Measurements from ENCODE around the gene PIAS4.
A peak's percentile ranks its signal among the peaks of the same experiment; 100 is the strongest.

PIAS4 gene

DNA sequence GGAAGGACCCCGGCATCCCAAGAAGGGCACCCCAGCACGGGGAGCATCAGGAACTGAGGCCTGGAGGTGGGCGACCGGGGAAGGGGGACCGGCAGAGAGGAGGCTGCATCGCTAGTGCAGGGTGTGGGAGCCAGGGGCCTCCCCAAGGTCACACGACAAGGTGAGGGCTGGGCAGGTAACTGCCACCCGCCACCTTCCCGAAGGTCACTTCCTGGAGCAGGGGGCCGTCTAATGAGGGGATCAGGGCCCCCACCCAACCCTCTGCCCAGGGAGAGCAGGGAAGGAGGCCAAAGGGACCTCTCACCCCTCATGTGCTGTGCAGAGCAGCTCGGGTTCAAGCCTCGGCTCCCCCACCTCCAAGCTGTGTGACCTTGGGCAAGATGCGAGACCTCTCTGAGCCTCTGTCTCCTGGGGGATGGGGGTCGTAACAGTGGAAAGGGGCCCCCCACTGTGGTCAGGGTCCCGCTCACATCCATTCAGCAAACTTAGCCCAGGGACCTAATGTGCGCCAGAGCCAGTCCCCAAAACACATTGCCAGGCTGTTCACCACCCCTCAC lies 53.2 kb downstream of the PIAS4 start:
- DNase-seq: no peak

DNA sequence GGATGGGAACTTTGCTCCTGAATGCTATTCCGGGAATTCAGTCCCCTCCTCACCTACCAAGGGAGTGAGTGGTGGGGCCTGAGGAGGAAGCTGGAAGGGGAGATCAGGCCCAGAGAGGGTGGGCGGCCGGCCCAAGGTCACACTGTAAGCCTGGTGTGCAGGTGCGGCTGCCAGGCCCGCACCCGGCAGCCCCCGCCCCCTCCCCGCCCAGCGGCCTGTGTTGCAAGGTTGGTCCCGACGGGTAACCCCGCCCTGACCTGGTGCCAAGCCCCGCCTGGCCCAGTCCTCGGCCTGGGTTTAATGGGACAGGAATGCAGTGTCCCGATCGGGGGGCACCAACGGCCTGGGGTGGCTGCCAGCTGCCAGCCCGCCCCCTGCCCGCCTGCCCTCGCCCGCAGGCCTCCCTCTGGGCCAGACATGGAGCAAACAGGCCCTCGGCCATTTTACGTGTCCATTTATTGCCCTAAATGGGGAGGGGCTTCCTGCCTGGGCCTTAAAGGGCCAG lies 53.7 kb downstream of the PIAS4 start:
- DNase-seq: peak in 1 of 4 experiments; percentile 56

DNA sequence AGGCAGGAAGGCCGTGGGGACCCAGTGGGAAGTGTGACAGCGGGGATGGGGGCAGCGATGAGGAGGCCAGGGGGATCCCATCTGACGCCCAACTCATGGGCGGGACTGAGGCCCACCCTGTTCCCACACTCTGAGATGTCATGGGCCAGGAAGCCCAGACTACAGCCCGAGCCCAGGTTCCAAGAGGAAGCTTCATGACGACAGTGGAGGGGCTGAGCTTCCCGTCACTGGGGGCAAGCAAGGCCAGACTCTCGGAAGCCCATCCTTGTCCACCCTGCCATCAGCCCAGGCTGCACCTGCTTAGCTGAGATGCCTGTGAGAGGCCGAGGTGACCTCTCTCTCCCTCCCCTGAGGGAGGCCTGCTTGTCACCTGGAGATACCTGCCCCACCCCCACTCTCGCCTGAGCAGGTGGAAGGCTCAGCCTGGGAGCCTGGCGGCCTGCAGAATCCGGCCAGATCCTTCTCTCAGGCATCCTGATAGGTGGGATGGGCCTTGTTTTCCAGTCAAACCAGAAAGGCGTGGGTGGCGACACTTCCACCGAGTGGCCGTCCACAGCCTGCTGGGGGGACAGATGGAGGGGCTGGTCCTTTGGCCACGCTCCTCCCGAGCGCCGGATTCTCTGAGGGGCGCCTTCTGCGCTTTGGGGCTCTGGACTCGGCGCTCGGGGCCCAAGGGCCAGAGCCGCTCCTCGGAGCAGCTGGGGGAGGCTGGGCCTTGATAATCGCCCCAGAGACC lies 54.3 kb downstream of the PIAS4 start:
- peak in 1 of 4 experiments; percentile 42 for DNase-seq

DNA sequence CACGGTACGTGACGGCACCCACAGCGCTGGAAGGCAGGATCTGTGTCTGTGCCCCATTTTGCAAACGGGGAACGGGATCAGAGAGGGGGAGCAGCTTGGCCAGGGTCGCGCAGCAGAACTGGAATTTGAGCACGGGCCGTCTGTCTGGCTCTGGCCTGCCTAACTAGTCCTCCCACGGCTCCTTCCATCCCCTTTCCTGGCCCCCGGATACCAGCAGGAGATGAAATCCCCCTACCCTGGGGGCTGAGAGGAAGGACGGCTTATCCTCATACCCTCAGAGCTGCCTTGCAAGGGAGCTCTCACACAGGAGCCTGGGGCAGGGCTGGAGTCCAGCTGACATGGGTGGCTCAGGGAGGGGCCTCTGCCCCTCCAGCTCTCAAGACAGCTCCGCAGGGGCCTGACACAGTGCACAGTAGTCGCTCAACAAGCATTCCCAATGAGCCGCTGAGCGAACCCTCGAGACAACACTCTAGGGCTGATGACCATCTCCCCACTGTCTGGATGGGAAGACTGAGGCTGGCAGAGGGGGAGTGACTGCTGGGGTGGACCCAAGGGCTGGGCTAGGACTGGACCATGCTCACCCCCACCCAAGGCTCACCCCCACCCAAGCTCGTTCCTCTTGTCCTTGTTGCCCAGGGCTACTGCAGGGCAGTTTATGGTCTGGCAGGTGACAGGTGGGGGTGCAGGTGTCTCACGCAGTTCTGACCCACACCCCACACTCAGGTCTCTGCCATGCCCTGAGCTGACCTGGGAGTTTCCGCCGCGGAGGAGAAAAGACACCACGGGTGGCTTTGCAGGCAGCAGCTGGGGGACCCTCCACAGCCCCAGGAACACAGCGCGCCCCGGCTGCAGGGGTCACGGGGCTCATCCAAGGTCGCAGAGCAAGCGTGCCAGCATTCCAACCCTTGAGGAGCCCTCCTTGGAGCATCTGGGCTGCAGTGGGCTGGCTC lies 55.2 kb downstream of the PIAS4 start:
- DNase-seq: no peak

DNA sequence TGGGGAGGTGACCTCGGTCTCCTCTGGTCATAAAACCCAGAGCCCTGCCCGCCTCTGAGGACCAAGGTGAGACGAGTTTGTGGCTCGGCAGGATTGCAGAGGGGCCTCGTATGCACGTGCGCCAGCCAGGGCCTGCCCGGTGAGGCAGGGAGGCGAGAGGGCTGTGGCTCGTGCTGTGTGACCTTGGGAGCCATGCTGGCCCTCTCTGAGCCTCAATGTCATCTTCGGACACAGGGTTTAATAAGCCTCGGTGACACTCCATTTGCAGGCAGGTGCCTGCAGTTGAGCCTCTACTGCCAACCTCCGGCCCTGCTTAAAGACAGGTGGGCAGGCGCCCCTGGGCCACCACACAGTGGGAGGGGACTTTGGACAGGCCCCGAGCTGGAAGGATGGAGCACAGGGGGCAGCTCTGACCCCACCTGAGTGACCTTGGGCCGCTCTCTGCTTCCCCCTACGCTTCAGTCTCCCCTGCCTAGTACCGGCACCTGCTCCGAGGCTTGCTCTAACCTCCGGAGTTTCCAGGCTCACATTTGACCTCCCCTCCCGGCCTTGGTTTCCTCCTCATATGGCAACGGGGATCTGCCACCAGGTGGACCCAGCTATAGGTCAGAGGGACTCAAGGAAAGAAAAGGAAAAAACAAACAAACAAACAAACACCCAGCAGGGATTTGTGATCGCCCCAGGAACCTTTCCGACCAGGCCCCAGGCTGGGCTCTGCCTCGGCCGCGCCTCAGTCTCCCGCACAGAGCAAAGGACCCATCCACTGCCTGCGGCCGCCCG lies 56.0 kb downstream of the PIAS4 start:
- DNase-seq: no peak

DNA sequence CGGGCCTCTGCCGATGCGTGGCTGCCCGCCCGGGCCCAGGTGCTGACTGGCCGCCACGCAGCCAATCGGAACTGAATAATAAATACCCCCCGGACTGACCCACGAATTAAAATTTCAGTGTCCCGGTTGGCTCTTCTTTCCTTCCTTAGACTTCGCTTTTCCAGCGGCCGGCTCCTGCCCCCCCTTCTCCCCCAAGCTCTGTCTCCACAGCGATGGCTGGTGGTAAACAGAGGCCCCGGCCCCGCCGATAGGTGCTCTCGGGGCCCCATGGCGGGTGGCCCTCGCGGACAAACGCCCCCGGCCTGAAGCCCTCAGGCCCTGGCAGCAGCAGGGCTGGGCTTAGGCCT lies 56.6 kb downstream of the PIAS4 start:
- no peak for DNase-seq

DNA sequence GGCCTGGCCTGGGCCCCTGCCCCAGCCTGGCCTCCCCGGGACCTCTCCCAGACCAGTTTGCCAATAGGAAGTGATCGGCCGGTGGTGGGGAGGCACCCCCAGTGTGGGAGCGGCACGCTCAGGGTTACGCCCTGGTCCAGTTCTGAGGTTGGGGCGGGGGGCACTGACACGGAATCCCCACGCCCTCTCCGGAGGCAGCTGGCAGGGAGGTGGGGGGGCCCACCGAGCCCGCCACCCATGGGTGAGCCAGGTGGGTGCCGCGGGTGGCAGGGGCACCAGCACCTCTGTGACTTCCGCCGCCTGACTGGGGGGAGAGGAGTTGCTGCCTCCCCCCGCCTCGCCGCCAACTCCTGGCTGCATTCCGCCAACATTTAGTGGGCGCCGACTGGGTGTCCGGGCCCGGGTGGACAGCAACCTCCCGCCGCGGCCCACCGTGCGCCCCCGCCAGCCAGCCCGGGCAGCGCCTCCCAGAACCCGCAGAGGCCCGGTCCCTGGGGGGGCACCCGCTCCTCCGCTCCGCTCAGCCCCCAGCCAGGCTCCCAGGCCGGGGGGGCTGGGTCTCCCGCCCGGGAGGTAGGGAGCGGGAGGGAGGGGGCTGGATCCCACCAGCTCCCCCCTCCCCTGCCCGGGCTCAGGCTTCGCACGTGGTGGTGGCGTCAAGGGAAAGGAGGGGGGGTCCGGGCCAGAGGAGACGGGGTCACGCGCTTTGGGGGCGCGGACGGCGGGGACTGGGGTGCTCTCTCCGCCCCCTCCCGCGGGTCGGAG lies 57.1 kb downstream of the PIAS4 start:
- peak in 3 of 4 experiments; percentile 53 to 74 (median 63) for DNase-seq

DNA sequence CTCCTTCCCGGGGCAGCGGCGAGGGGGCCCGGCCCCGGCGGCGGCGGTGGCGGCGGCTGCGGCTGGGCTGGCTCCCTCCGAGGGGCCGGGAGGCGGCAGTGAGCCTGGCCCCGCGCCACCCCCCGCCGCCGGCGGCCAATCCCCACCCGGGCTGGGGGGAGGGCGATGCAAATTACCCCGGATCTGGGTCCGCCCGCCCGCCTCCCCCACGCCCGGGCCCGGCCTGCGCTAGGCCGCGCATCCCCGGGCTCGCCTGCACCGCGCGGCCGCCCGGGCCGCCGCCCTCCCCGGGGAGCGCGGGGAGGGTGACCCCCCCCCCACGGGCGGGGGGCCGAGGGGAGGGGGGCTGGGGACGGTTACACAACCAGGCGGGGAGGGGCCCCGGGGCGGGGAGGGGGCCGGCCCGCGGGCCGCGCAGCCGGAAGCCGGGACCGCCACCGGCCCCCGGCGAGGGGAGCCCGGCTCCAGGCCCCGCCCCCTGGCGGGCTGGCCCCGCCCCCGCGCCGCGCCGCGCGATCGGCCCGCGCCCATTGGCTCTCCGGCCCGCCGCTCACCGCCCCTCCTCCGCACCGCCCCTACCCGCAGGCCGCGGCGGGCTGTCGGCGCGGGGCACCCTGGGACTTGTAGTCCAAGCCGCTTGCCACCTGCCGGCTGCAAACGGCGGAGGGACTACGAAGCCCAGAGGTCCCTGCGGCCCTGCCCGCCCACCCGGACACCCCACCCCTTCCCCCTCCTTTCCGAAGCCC lies 58.1 kb downstream of the PIAS4 start:
- peak; percentile 98 to 99 (median 98) for DNase-seq

DNA sequence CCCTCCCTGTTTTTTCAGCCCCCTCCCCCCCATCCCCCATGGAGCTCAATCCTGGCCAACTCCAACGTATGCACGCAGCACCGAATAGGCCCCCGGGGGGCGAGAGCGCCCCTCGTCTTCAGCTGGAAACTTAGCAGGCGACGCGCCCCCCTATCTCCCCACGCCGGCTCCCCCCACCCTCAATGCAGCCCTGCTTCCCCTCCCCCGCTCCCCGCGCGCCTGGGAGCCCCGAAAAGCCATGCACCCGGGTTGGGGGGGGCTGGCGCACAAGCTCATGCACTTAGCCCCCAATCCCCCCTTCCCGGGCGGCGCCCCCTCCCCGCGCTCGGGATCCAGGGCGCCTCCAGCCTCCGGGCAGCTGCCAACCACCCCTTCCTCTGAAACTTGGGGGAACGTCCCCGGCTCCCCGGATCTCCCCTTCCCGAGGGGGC lies 58.7 kb downstream of the PIAS4 start:
- no peak for DNase-seq

DNA sequence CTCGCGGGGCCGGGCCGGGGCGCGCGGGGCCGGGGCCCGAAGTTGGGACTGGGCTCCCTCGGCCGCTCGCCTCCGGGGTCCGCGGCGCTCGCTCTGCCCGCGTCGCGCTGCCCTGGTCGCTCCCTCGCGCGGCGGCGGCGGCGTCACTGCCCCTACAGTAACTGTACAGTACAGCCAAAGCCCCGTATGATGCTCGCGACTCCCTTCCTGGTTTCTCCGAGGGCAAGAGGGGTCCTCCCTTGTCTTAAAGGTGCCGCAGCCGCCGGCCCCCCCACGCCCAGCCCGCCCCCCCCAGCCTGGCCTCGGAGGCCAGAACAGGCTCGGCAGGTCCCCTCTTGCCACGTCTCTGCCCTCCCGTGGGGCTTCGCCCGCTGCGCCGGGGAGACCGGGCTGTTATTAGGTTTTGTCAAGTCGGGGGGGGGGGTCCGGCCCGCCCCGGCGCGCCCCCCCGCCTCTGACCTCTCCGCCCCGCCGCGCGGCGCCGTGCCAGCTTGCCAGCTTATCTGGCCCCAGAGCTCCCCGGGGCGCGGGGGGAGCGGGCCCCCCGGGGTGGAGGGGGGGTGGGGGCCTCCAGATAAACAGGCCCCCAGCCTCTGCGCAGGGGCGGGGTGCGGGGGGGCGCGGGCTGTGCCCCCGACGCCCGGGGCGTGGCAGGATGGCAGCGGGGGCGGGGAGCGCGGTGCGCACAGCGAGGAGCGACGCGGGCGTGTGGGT lies 59.3 kb downstream of the PIAS4 start, which contains the start of gene ZBTB7A:
TSS of gene ZBTB7A (minus strand) at position 218 of the 714 bp plus-strand sequence. CDS start 11,667 bp downstream, outside the sequence.
- peak; percentile 77 to 92 (median 86) for DNase-seq

DNA sequence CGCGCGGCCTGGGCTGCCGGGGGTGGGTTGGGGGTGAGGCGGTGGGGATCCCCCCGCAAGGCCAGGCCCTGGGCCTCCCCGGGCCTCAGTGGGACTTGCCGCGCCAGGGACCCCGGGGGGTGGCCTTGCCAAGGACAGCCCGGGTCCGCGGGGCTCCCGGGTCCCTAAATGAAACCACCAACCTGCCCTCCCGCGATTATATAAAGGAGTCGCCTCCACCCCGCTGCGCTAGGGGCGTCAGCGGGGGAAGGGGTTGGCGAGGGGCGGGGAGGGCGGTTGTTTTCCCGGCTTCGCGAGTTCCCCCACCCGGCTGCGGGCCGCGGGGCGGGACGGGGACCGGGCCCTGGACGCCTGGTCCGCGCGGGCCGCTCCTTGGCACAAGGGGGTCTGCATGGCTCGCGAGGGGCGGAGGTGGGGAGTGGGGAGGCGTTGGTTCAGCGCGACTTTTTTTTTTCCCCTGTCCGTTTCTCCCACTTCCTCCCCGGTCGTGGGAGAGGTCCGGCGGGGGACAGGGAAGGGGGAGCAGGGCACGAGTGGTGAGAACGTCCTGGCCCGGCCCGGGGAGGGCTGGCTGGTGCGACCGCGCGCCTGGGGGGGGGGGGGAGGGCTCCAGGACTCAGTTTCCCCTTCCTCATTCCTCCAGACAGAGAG lies 60.0 kb downstream of the PIAS4 start:
- DNase-seq: peak in 3 of 4 experiments; percentile 47 to 65 (median 54)

DNA sequence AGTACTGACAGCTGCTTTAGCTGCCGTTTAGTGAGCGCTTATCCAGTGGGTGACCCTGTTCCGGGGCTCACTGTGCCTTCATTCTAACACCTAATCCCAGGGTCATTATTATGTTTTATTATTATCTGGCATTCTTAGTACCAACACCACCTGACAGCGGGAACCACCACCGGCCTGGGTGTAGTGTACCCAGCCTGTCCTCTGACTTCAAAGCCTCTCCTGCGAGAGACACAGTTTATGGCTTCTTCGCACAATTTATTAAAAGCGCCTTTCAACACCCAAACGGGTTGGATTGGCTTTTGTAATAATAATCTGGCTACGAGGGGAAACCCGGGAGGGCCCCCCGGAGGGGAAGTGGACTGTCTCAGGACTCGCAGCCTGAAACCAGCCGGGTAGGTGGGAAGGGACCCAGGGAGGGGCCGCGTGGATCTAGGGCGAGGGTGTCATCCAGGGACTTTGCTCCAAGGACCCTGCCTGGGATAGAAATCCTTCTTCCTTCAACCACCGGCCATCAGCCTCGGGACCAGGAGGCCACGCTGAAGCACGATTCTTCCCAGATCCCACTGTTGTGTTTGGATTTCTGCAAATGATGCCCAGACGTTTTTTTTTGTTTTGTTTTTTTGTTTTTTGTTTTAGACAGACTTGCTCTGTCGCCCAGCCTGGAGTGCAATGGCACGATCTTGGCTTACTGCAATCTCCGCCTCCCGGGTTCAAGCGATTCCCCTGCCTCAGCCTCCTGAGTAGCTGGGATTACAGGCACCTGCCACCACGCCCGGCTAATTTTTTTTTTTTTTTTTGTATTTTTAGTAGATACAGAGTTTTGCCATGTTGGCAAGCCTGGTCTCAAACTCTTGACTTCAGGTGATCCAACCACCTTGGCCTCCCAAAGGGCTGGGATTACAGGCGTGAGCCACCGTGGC lies 60.8 kb downstream of the PIAS4 start:
- peak in 3 of 4 experiments; percentile 51 to 71 (median 63) for DNase-seq

DNA sequence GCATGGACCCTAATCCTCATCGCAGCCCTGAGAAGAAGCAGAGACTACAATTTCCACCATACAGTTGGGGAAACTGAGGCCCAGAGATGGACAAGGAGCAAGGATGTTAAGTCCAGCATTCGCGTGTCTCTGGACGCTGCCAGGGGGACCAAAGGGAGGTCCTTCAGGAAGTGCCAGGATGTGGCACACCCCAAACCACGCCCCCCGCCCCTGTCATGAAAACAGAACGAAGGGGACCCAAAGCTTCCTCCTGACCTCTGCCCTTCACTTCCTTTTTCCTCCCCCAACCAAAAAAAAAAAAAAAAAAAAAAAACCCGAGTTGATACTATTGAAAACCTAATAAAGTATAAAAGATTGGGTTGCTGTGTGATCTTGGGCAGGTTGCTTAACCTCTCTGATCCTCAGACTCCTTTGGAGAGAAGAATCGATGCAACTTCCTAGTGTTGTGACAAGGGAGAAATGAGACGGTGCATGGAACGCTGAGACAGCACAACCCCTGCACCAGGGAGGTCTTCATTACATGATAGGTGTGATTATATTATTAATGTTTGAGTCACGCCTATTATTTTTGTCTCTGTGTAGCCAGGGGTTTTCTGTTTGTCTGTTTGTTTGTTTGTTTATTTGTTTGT lies 61.9 kb downstream of the PIAS4 start:
- peak; percentile 73 to 87 (median 80) for DNase-seq

DNA sequence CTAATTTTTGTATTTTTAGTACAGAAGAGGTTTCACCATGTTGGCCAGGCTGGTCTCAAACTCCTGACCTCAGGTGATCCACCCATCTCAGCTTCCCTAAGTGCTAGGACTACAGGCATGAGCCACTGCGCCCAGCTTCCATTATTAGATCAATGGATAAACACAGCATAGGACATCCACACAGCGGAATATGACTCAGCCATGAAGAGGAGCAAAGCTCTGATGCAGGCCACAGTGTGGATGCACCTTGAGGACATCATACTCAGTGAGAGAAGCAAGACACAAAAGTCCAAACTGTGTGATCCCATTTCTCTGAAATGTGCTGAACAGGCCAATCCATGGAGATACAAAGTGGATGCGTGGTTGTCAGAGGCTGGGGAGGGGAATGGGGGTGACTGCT lies 64.1 kb downstream of the PIAS4 start:
- no peak for DNase-seq

DNA sequence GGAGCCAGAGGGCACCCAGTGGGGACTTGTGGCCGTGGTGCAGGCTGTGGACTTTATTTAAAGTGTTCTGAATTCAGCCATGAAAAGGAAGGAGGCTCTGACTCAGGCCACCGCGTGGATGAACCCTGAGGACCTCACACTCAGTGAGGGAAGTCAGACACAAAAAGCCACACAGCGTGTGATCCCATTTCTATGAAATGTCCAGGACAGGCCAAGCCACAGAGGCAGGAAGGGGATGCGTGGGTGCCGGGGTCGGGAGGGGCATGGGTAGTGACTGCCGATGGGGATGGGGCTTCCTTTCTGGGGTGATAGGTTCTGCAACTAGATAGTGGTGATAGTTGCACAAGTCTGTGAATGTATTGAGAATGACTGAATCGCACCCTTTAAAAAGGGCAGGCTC lies 67.8 kb downstream of the PIAS4 start:
- DNase-seq: peak; percentile 94 to 97 (median 95)

DNA sequence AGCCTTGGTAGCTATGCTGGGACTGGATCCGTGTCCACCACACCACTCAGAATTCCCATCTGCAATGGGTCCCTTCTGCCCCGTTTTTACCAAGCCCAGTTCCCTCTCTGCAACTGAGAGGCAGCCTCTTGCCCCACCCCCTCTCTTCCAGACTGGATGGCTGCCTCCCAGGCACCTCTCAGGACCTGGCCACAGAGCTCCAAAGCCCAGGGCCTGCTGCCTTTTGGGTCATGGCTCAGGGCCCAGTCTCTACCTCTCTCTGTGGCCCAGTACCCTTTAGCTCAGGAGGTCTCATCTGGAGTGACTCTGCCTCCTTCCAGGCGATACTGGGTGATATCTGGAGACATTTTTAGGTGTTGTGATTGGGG lies 69.5 kb downstream of the PIAS4 start:
- peak in 2 of 4 experiments; percentile 48 to 52 for DNase-seq

DNA sequence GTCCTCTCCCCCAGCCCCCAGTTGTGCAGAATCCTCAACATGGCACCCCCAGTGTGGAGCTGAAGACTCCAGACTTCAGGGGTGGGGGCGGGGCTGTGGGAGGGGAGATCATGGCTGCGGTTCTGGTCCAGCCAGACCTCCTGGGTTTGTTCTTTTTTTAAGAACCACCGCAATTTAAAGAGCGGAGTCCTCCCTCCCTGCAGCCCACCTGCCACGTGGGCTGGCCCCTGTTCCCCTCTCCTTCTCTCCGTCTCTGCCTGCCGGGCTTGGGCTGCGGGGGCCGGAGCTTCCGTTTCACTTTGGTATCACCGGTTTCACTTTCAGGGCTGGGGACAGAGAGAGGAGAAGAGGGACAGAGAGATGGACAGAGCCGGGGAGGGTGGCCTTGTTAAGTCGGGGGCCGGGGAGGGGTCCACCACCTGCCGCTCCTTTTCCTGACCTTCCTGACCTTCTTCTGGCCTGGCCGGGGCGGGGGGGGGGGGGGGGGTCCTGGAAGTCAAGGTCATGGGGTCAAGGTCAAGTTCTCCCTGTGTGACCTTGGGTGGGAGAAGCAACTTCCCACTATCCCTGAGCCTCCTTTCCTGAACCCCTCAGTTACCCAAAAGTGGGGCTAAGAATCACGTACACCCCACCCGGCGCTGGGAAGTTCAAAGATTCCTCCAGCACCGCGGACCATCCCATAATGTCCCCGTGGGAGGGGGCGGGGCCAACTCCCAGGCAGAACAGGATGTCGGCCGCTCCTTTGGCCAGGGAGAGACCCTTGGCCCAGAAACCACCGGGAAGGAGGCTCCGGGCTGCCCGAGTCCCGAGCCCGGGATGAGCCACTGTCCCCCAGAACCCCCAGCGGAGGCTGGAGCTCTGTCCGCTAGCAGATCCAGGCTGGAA lies 70.5 kb downstream of the PIAS4 start:
- peak; percentile 73 to 87 (median 84) for DNase-seq
